ENCODE results near the gene TPSG1. TPM values are rescaled to one million over a fixed set of nuclear protein-coding genes. Genes with fewer than 3 reads are reported as not detected.
"Not testable (repeated sequence)": the region's sequence is repeated elsewhere in the genome, so short reads cannot be mapped to it uniquely, and the experiment has no call there.

TPSG1 gene
- total RNA-seq, 1 experiment from 2014 or later, result not detected

DNA sequence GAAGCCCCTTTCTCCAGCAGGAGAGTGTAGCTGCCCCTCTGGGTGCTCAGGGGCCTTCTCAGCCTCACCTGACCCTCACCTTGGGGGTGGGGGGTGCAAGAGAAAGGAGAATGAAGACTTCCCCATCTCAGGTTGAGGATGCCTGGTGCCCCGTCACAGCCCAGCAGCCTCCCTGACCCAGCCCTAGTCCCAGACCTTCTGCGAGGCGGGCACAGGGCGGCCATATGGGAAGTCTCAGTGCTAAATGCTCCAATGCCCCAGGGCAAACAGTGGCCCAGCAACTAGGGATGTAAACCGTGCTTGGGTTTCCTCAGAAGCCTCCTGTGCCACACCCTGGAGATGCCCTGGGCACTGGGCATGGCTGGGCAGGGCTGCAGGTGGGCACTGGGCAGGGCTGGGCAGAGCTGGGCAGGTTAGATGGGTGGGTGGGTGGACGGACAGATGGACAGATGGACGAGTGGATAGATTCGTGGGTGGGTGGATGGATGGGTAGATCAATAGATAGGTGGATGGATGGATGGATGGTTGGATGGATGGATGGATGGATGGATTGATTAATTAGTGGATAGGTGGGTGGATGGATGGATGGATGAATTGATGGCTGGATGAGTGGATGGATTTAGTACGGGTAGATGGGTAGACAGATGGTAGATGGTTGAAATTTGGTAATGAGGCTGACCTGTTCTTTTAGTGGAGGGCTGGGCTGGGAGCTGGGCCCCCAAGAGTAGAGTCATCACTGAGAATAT lies 47.6 kb upstream of the TPSG1 start:
- no peak overlapping the region for H3K27ac Mint-ChIP-seq
- ATAC-seq (no peak), DNase-seq (ENCODE audit: low spot score) (no peak)
- H3K9me3 Mint-ChIP-seq, result no peaks in the 10 kb centered on the region
- H3K4me1 Mint-ChIP-seq, result peaks cover 4% of the 10 kb centered on the region
- CTCF ChIA-PET, result no interaction called here
- POLR2A ChIA-PET, result no interaction called here
- H3K27me3 Mint-ChIP-seq (ENCODE audit: low read depth), result no peaks in the 10 kb centered on the region
- TF ChIP-seq ZNF532 (CRISPR knock-in tag; IDR thresholded peaks at IDR 0.05; ENCODE audit: borderline replicate concordance), result no peak
- TF ChIP-seq, protein P1, sequence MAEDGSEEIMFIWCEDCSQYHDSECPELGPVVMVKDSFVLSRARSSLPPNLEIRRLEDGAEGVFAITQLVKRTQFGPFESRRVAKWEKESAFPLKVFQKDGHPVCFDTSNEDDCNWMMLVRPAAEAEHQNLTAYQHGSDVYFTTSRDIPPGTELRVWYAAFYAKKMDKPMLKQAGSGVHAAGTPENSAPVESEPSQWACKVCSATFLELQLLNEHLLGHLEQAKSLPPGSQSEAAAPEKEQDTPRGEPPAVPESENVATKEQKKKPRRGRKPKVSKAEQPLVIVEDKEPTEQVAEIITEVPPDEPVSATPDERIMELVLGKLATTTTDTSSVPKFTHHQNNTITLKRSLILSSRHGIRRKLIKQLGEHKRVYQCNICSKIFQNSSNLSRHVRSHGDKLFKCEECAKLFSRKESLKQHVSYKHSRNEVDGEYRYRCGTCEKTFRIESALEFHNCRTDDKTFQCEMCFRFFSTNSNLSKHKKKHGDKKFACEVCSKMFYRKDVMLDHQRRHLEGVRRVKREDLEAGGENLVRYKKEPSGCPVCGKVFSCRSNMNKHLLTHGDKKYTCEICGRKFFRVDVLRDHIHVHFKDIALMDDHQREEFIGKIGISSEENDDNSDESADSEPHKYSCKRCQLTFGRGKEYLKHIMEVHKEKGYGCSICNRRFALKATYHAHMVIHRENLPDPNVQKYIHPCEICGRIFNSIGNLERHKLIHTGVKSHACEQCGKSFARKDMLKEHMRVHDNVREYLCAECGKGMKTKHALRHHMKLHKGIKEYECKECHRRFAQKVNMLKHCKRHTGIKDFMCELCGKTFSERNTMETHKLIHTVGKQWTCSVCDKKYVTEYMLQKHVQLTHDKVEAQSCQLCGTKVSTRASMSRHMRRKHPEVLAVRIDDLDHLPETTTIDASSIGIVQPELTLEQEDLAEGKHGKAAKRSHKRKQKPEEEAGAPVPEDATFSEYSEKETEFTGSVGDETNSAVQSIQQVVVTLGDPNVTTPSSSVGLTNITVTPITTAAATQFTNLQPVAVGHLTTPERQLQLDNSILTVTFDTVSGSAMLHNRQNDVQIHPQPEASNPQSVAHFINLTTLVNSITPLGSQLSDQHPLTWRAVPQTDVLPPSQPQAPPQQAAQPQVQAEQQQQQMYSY (CRISPR knock-in tag; IDR thresholded peaks at IDR 0.05), result no peak
- no peak for TF ChIP-seq IRF2 (CRISPR knock-in tag; IDR thresholded peaks at IDR 0.05; ENCODE audit: borderline replicate concordance, low read depth)
- TF ChIP-seq FOXP4 (CRISPR knock-in tag; IDR thresholded peaks at IDR 0.05), result no peak
- TF ChIP-seq GABPB1 (CRISPR knock-in tag; IDR thresholded peaks at IDR 0.05), result no peak
- TF ChIP-seq, protein P2, sequence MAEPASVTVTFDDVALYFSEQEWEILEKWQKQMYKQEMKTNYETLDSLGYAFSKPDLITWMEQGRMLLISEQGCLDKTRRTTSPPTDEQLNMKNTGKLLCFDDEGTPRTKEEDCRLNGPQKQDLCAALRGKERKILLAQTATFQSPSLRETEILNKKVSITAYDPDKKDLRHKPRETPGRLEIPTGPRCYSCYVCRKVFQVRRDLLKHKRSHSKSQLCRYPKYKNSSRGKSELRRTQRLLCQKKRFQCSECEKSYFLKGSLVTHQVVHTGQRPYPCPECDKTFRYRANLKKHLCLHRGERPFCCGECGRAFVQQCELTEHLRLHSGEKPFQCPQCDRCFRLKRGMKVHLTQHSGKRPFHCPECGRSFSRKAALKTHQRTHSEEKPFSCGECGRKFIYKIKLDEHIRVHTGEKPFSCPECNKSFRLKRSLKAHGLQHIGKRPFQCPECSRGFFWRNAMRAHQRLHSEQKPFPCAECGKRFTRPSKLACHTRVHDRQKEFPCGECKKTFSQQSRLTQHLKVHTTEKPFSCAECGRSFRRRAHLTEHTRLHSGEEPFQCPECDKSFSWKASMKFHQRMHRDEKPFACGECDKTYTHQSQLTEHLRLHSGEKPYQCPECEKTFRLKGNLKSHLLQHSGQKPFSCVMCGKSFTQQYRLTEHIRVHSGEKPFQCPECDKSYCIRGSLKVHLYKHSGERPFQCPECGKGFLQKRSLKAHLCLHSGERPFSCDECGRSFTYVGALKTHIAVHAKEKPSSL (CRISPR knock-in tag; conservative IDR thresholded peaks at IDR 0.05), result no peak
- no peak for TF ChIP-seq EMX1 (CRISPR knock-in tag; IDR thresholded peaks at IDR 0.05)
- no peak for TF ChIP-seq ZNF671 (CRISPR knock-in tag; IDR thresholded peaks at IDR 0.05)
- no peak for TF ChIP-seq NFYB (CRISPR knock-in tag; conservative IDR thresholded peaks at IDR 0.05; ENCODE audit: low read depth)
- TF ChIP-seq, protein P3, sequence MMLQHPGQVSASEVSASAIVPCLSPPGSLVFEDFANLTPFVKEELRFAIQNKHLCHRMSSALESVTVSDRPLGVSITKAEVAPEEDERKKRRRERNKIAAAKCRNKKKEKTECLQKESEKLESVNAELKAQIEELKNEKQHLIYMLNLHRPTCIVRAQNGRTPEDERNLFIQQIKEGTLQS (CRISPR knock-in tag; conservative IDR thresholded peaks at IDR 0.05), result no peak
- no peaks in the 10 kb centered on the region for H3K36me3 Mint-ChIP-seq
- H3K4me3 Mint-ChIP-seq, result no peak overlapping the region

DNA sequence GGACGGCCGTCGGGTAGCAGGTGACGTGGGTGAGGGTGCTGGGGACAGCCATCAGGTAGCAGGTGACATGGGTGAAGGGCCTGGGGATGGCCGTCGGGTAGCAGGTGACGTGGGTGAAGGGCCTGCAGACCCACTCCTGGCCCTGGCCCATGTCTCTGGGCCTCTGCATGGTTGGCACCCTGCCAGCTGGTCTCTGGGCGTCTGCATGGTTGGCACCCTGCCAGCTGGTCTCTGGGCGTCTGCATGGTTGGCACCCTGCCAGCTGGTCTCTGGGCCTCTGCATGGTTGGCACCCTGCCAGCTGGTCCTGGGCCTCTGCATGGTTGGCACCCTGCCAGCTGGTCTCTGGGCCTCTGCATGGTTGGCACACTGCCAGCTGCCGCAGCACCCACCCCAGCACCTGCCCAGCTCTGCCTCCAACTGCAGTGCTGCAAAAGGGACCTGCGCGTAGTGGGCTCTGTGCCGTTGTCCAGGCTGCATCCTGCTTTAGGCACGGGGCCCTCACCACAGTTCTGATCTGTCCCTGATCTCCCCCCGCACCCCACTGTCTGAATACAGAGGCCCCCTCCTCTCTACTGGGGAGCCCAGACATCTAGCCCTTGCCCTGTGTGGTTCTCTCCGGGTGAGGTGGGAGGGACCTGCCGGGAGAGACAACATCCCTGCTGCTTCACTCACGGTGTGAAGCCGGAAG lies 46.8 kb upstream of the TPSG1 start:
- ATAC-seq; DNase-seq (ENCODE audit: low spot score); H3K9me3 Mint-ChIP-seq; CTCF ChIA-PET; H3K4me1 Mint-ChIP-seq; H3K36me3 Mint-ChIP-seq; H3K27me3 Mint-ChIP-seq (ENCODE audit: low read depth); POLR2A ChIA-PET; H3K27ac Mint-ChIP-seq; H3K4me3 Mint-ChIP-seq: not testable (repeated sequence)
- 0 out of 2 replicates have a peak, but pooled peaks have one; percentile 32 for TF ChIP-seq GABPB1 (CRISPR knock-in tag; IDR thresholded peaks at IDR 0.05)
